Measurements from ENCODE around the gene ZBTB20. TPM values are rescaled to one million over a fixed set of nuclear protein-coding genes. Genes with fewer than 3 reads are reported as not detected.

Gene ZBTB20
- total and polyA plus RNA-seq, 7 donors, result 0.40 to 74.9 (median 41.7) TPM

DNA sequence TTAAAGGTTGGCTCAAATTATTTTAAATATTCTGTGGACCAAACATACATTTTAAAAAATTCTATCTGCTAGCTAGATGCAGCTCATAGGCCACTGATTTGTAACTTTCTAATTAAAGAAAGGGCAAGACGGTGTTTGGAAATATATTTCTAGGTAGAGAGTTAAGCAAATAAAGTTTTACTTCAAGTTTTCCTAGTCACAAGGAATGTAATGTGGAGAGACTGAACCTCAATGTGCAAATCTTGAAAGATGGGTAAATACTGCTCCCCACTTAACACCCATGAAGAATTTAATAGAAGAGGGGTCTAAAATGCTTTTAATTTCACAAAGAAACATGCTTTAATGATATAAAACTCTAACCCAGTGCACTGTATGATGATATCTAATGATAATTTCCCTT, 678.0 kb downstream of the ZBTB20 start:
- intact Hi-C loops (cut with DNase I), result no loop called here

DNA sequence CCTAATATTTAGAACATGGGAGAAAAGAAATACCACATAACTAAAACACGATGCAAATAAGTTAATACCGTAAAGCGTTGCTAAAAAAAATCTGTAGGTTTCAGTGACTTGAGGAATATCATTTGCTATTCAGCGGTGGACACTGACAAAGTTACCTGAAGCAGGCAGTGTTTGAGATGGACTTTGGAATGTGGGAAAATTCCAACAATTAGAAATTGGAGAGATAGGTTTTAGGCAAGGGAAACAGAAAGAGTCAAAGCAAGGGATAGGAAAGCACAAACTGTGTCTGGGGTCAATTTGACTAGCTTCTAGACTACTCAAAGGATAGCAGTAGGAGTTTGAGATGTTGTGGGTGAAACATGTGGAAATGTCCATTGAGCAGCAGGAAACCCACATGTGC, 680.3 kb downstream of the ZBTB20 start:
- no peaks in the 10 kb centered on the region for H3K27me3 ChIP-seq (ENCODE audit: insufficient read depth in 3 of 3, low read length in 2 of 3)
- intact Hi-C loops (cut with DNase I), result no loop called here
- 95 to 99% (median 97%) methylated on average over 4 of the region's 4 CpGs for WGBS, 3 donors
- no peaks in the 10 kb centered on the region for H3K36me3 ChIP-seq (ENCODE audit: insufficient read depth in 1 of 2, low read depth in 1 of 2)
- DNase-seq, result no peak
- H3K27ac ChIP-seq, result no peak overlapping the region
- ATAC-seq, result no peak
- TF ChIP-seq, protein P1, sequence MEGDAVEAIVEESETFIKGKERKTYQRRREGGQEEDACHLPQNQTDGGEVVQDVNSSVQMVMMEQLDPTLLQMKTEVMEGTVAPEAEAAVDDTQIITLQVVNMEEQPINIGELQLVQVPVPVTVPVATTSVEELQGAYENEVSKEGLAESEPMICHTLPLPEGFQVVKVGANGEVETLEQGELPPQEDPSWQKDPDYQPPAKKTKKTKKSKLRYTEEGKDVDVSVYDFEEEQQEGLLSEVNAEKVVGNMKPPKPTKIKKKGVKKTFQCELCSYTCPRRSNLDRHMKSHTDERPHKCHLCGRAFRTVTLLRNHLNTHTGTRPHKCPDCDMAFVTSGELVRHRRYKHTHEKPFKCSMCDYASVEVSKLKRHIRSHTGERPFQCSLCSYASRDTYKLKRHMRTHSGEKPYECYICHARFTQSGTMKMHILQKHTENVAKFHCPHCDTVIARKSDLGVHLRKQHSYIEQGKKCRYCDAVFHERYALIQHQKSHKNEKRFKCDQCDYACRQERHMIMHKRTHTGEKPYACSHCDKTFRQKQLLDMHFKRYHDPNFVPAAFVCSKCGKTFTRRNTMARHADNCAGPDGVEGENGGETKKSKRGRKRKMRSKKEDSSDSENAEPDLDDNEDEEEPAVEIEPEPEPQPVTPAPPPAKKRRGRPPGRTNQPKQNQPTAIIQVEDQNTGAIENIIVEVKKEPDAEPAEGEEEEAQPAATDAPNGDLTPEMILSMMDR (IDR thresholded peaks at IDR 0.05), result no peak
- no peak overlapping the region for H3K4me3 ChIP-seq
- no peaks in the 10 kb centered on the region for H3K9me3 ChIP-seq
- peaks cover 15% of the 10 kb centered on the region for H3K4me1 ChIP-seq

More for the DNA sequence above, 678.0 kb downstream of the ZBTB20 start:
- Histone ChIP-seq H3K4me3 (no peak overlapping the region), H3K27ac (no peak overlapping the region), H3K36me3 (ENCODE audit: insufficient read depth in 1 of 2, low read depth in 1 of 2) (no peaks in the 10 kb centered on the region), H3K9me3 (no peaks in the 10 kb centered on the region), H3K4me1 (peaks cover 18% of the 10 kb centered on the region), H3K27me3 (ENCODE audit: insufficient read depth in 3 of 3, low read length in 2 of 3) (no peaks in the 10 kb centered on the region)
- peak in 2 of 4 donors; percentile 35 to 44 for ATAC-seq
- no peak for DNase-seq
- TF ChIP-seq, protein P1 (IDR thresholded peaks at IDR 0.05), result no peak
- WGBS, 3 donors, result 34 to 60% (median 35%) methylated on average over 1 of the region's 1 CpG

GRCh38 chr3:114466251-114466650, 680.8 kb downstream of the ZBTB20 start:
- no peaks in the 10 kb centered on the region for H3K36me3 ChIP-seq (ENCODE audit: insufficient read depth in 1 of 2, low read depth in 1 of 2)
- DNase-seq (no peak), ATAC-seq (no peak)
- WGBS, 3 donors, result 93 to 95% (median 94%) methylated on average over 2 of the region's 2 CpGs
- TF ChIP-seq, protein P1 (IDR thresholded peaks at IDR 0.05), result no peak
- H3K27me3 ChIP-seq (ENCODE audit: insufficient read depth in 3 of 3, low read length in 2 of 3), result no peaks in the 10 kb centered on the region
- H3K4me3 ChIP-seq, result no peak overlapping the region
- H3K27ac ChIP-seq, result no peak overlapping the region
- no peaks in the 10 kb centered on the region for H3K9me3 ChIP-seq
- intact Hi-C loops (cut with DNase I), result no loop called here
- H3K4me1 ChIP-seq, result peaks cover 9% of the 10 kb centered on the region

DNA sequence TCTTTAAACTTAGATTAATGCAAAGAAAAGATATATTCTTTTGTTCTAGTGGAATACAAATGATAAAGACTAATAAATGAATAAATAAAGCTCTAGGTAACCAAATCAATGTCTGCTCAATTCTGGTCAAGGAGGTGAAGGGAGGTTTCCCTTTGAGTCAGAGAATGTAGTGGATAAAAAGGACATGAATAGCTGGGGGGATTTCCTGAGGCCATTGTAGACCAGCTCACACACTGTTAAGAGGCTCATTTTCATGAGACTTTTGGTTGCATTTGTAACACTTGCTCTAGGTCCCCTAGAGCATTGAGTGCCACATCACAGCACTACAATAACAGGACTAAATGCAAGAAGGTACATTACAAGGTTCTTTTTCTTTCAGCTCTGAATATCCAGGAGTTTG, 682.5 kb downstream of the ZBTB20 start:
- H3K36me3 ChIP-seq (ENCODE audit: insufficient read depth in 1 of 2, low read depth in 1 of 2), result no peaks in the 10 kb centered on the region
- intact Hi-C loops (cut with DNase I), result no loop called here
- ATAC-seq, result no peak

GRCh38 chr3:114462750-114463149, 684.3 kb downstream of the ZBTB20 start:
- TF ChIP-seq, protein P1 (IDR thresholded peaks at IDR 0.05), result no peak
- DNase-seq (peak in 1 of 2 donors; percentile 37), ATAC-seq (peak in 1 of 4 donors; percentile 26)
- Histone ChIP-seq H3K4me1 (peaks cover 22% of the 10 kb centered on the region), H3K9me3 (no peaks in the 10 kb centered on the region), H3K36me3 (ENCODE audit: insufficient read depth in 1 of 2, low read depth in 1 of 2) (no peaks in the 10 kb centered on the region), H3K27me3 (ENCODE audit: insufficient read depth in 3 of 3, low read length in 2 of 3) (no peaks in the 10 kb centered on the region), H3K4me3 (no peak overlapping the region), H3K27ac (no peak overlapping the region)
- intact Hi-C loops (cut with DNase I), result no loop called here
- 64 to 84% (median 67%) methylated on average over 3 of the region's 3 CpGs for WGBS, 3 donors

More for the DNA sequence above, 682.5 kb downstream of the ZBTB20 start:
- DNase-seq, result no peak
- Histone ChIP-seq H3K27ac (no peak overlapping the region), H3K4me3 (no peak overlapping the region), H3K27me3 (ENCODE audit: insufficient read depth in 3 of 3, low read length in 2 of 3) (no peaks in the 10 kb centered on the region), H3K9me3 (no peaks in the 10 kb centered on the region), H3K4me1 (peaks cover 10% of the 10 kb centered on the region)
- TF ChIP-seq, protein P1 (IDR thresholded peaks at IDR 0.05), result no peak

Measured in psoas muscle (tissue), 8 donors.